SK-N-SH treated with all-trans-retinoic acid at 6 μM for 48 hours (cell line): ENCODE measurements around the gene MAPRE2.

Experiments
- ATAC-seq: fragments of 200-7000 bp; cut with Tn5 transposase; 3 replicates; pipeline ENCODE4 v1.9.1; 2020; ENCODE audit warnings: mild to moderate bottlenecking, moderate library complexity
- ARNTL ChIP-seq: fragments of 450-650 bp; formaldehyde crosslinking; IDR thresholded peaks from 2 replicates; pipeline ENCODE4 v1.5.0; 2020; ENCODE audit warnings: low read depth, mild to moderate bottlenecking, moderate library complexity, borderline replicate concordance
- BACH2 ChIP-seq: fragments of 250-450 bp; sonication (Bioruptor Pico); IDR thresholded peaks from 2 replicates; pipeline ENCODE4 v1.9.0; 2021; ENCODE audit warnings: mild to moderate bottlenecking, borderline replicate concordance
- CREB5 ChIP-seq: fragments of 250-450 bp; sonication (Bioruptor Pico); IDR thresholded peaks from 2 replicates; pipeline ENCODE4 v1.5.1; 2020; ENCODE audit warnings: low read depth, mild to moderate bottlenecking, moderate library complexity
- CSDC2 ChIP-seq: fragments of 250-450 bp; sonication (Bioruptor Pico); IDR thresholded peaks from 2 replicates; pipeline ENCODE4 v1.5.0; 2020; ENCODE audit warnings: mild to moderate bottlenecking, moderate library complexity
- CSRNP3 ChIP-seq: fragments of 250-450 bp; sonication (Bioruptor Pico); IDR thresholded peaks from 2 replicates; pipeline ENCODE4 v1.5.1; 2021; ENCODE audit warnings: mild to moderate bottlenecking, moderate library complexity
- GLIS3 ChIP-seq: fragments of 250-450 bp; sonication (Bioruptor Pico); IDR thresholded peaks from 2 replicates; pipeline ENCODE4 v1.5.0; 2020; ENCODE audit warnings: mild to moderate bottlenecking, moderate library complexity
- ISL1 ChIP-seq: fragments of 250-450 bp; sonication (Bioruptor Pico); IDR thresholded peaks from 2 replicates; pipeline ENCODE4 v2.1.2; 2022; ENCODE audit warnings: mild to moderate bottlenecking, moderate library complexity
- OSR1 ChIP-seq: fragments of 250-450 bp; sonication (Bioruptor Pico); IDR thresholded peaks from 2 replicates; pipeline ENCODE4 v1.8.0; 2022; ENCODE audit warnings: moderate library complexity, mild to moderate bottlenecking, inconsistent platforms
- POU6F1 ChIP-seq: fragments of 250-450 bp; sonication (Bioruptor Pico); IDR thresholded peaks from 2 replicates; pipeline ENCODE4 v1.8.0; 2021; ENCODE audit warnings: low read depth, mild to moderate bottlenecking, moderate library complexity, borderline replicate concordance
- PPARA ChIP-seq: fragments of 250-450 bp; sonication (Bioruptor Pico); IDR thresholded peaks from 2 replicates; pipeline ENCODE4 v1.5.0; 2020; ENCODE audit warnings: mild to moderate bottlenecking, borderline replicate concordance
- RARB ChIP-seq: fragments of 250-450 bp; sonication (Bioruptor Pico); IDR thresholded peaks from 2 replicates; pipeline ENCODE4 v1.8.0; 2021; ENCODE audit warnings: mild to moderate bottlenecking, moderate library complexity
- SNAI2 ChIP-seq: fragments of 250-450 bp; sonication (Bioruptor Pico); IDR thresholded peaks from 2 replicates; pipeline ENCODE4 v1.5.0; 2020; ENCODE audit warnings: mild to moderate bottlenecking, moderate library complexity
- TCF4 ChIP-seq: fragments of 250-450 bp; sonication (Bioruptor Pico); IDR thresholded peaks from 2 replicates; pipeline ENCODE4 v1.8.0; 2021; ENCODE audit warnings: mild to moderate bottlenecking, moderate library complexity, borderline replicate concordance
- TOX ChIP-seq: fragments of 250-450 bp; sonication (Bioruptor Pico); IDR thresholded peaks from 2 replicates; pipeline ENCODE4 v1.8.0; 2021; ENCODE audit warnings: mild to moderate bottlenecking, moderate library complexity, borderline replicate concordance
- TSHZ2 ChIP-seq: fragments of 250-450 bp; sonication (Bioruptor Pico); IDR thresholded peaks from 2 replicates; pipeline ENCODE4 v1.5.0; 2020; ENCODE audit warnings: mild to moderate bottlenecking, moderate library complexity
- ZC3H10 ChIP-seq: fragments of 250-450 bp; sonication (Bioruptor Pico); IDR thresholded peaks from 2 replicates; pipeline ENCODE4 v1.5.1; 2021; ENCODE audit warnings: mild to moderate bottlenecking, moderate library complexity
- ZFP3 ChIP-seq: fragments of 250-450 bp; sonication (Bioruptor Pico); IDR thresholded peaks from 2 replicates; pipeline ENCODE4 v1.5.0; 2020; ENCODE audit warnings: mild to moderate bottlenecking, moderate library complexity
- ZFP30 ChIP-seq: fragments of 450-650 bp; formaldehyde crosslinking; IDR thresholded peaks from 2 replicates; pipeline ENCODE4 v1.5.0; 2022; ENCODE audit warnings: mild to moderate bottlenecking, moderate library complexity
- ZNF70 ChIP-seq: fragments of 450-650 bp; formaldehyde crosslinking; IDR thresholded peaks from 2 replicates; pipeline ENCODE4 v1.5.0; 2020; ENCODE audit warnings: mild to moderate bottlenecking, moderate library complexity
- ZNF8 ChIP-seq: fragments of 450-650 bp; formaldehyde crosslinking; IDR thresholded peaks from 2 replicates; pipeline ENCODE4 v1.5.0; 2020; ENCODE audit warnings: mild to moderate bottlenecking, moderate library complexity
- TF ChIP-seq, protein P1 (sequence below): fragments of 250-450 bp; sonication (Bioruptor Pico); IDR thresholded peaks from 2 replicates; pipeline ENCODE4 v1.8.0; 2020; ENCODE audit warnings: mild to moderate bottlenecking, moderate library complexity, borderline replicate concordance

Gene MAPRE2

DNA sequence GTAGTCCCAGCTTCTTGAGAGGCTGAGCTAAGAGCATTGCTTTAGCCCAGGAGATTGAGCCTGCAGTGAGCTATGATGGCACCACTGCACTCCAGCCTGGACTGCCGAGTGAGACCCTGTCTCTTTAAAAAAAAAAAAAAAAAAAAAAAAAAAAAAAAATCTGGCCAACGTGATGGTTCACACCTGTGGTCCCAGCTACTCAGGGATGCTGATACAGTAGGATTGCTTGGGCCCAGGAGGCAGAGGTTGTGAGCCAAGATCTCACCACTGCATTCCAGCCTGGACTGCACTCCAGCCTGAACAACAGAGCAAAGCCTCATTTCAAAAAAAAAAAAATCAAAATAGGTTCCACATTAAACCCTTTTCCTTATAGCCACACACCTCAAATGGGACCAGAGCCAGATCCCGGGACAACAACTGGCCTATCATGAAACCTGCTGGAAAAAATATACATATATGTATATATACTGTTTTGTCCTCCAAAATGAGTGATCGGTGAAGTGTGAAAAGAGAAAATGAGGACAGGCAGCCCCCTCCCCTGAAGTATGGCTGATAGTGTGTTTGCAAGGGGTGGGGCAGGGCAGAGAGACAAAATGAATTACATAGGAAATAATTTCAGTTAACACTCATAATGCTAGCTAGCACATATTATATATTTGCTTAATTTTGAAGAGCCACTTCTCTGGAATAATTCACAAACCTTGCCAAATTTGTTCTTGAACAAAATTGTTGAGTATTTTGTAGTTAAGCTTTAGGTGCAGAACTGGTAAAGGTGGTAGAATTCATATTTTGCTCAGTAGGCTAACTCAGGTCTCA, 22.9 kb downstream of the MAPRE2 start:
- ATAC-seq: no peak
- TF ChIP-seq CSDC2 (no peak), ARNTL (CRISPR knock-in tag) (no peak), GLIS3 (CRISPR knock-in tag) (no peak), TSHZ2 (CRISPR knock-in tag) (no peak), SNAI2 (CRISPR knock-in tag) (no peak), CSRNP3 (CRISPR knock-in tag) (no peak), ISL1 (CRISPR knock-in tag) (no peak), RARB (CRISPR knock-in tag) (no peak), TOX (CRISPR knock-in tag) (no peak), POU6F1 (CRISPR knock-in tag) (no peak), CREB5 (no peak), OSR1 (CRISPR knock-in tag) (no peak), ZFP30 (no peak)
- TF ChIP-seq, all 23 proteins: peak for 0

DNA sequence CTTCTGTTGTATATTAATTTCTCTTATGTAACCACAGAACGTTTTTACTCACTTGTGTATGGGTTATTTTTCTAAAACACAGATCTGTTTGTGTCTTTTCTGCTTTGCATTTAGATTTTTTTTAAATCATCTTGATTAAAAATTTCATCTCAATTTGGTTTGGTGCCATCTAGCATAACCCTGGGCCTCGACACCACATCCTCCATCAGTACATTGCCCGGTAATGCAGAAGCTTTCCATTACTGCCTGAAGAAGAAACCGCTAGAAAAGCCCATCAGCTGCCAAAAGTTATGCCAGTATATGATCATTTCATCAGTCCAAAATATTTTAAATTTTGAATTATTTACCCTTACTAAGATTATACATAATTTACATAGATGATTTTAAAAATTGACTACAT, 26.2 kb downstream of the MAPRE2 start:
- TF ChIP-seq ZC3H10 (CRISPR knock-in tag): no peak
- no peak for TF ChIP-seq BACH2 (CRISPR knock-in tag)
- no peak for TF ChIP-seq ZNF70 (CRISPR knock-in tag)
- TF ChIP-seq ISL1 (CRISPR knock-in tag): no peak
- TF ChIP-seq, protein P1, sequence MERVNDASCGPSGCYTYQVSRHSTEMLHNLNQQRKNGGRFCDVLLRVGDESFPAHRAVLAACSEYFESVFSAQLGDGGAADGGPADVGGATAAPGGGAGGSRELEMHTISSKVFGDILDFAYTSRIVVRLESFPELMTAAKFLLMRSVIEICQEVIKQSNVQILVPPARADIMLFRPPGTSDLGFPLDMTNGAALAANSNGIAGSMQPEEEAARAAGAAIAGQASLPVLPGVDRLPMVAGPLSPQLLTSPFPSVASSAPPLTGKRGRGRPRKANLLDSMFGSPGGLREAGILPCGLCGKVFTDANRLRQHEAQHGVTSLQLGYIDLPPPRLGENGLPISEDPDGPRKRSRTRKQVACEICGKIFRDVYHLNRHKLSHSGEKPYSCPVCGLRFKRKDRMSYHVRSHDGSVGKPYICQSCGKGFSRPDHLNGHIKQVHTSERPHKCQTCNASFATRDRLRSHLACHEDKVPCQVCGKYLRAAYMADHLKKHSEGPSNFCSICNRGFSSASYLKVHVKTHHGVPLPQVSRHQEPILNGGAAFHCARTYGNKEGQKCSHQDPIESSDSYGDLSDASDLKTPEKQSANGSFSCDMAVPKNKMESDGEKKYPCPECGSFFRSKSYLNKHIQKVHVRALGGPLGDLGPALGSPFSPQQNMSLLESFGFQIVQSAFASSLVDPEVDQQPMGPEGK (CRISPR knock-in tag): no peak
- no peak for TF ChIP-seq ZFP3
- TF ChIP-seq CSDC2: no peak
- no peak for TF ChIP-seq TOX (CRISPR knock-in tag)
- no peak for TF ChIP-seq OSR1 (CRISPR knock-in tag)
- no peak for TF ChIP-seq TCF4 (CRISPR knock-in tag)
- TF ChIP-seq GLIS3 (CRISPR knock-in tag): no peak
- TF ChIP-seq TSHZ2 (CRISPR knock-in tag): no peak
- no peak for TF ChIP-seq SNAI2 (CRISPR knock-in tag)
- TF ChIP-seq ZNF8 (CRISPR knock-in tag): no peak
- no peak for TF ChIP-seq PPARA (CRISPR knock-in tag)
- TF ChIP-seq ZFP30: no peak
- ATAC-seq: no peak
